Astrocyte of the spinal cord (primary cell): ENCODE results near the gene CACNB4.

Source experiments
- DNase-seq: peaks from one replicate; pipeline ENCODE4 v3.0.0; 2011; ENCODE audit warnings: low read depth, low spot score
- H3K4me3 ChIP-seq: 2 replicates; pipeline ENCODE4 v1.5.1; 2011; ENCODE audit warnings: low read depth, mild to moderate bottlenecking, low read length, moderate library complexity
- CTCF ChIP-seq: IDR thresholded peaks from 2 replicates; pipeline ENCODE4 v1.5.1; 2012; ENCODE audit warnings: low read depth, mild to moderate bottlenecking, low read length, inconsistent platforms
- in situ Hi-C: cut with HindIII; loops from 2 replicates; pipeline ENCODE4 v1.10.0; 2017; ENCODE audit warnings: low sequenced_read_pairs

CACNB4 gene

GRCh38 chr2:151861174-151861573, 237.7 kb downstream of the CACNB4 start:
- TF ChIP-seq CTCF, result no peak
- DNase-seq, result no peak
- no peak overlapping the region for H3K4me3 ChIP-seq
- in situ Hi-C loops, result no loop called here

DNA sequence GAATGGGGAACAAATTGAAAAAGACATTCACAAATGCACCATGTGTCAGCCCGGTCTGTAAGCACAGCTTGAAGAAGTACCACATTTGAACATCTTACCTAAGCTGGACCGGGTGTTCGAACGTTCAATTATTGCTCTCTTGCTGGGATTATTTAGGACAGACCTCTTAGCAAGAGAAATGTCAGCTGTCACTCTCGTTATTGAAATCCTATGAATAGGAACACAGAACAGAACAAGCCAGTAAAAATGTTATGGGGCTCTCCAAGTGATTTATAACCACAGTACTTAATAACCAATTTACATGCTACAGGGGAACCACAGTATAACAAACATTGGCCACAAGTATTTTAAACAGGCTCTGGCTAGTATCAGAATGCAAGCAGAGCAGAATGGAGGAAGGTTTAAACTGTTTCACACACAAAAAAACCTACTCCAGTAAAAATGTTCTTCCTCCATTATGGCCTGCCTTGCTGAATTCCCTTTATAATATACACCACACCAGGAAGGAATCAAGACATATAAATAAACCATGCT, 238.2 kb downstream of the CACNB4 start:
- peak; percentile 22 for DNase-seq
- no peak for TF ChIP-seq CTCF
- H3K4me3 ChIP-seq, result no peak overlapping the region
- in situ Hi-C loops, result no loop called here

- no peak for TF ChIP-seq CTCF
- in situ Hi-C loops, result no loop called here
- H3K4me3 ChIP-seq, result no peak overlapping the region
- DNase-seq, result no peak
Measured at GRCh38 chr2:151860210-151860609, 238.6 kb downstream of the CACNB4 start.

- in situ Hi-C loops, result no loop called here
- no peak for DNase-seq
- no peak for TF ChIP-seq CTCF
- H3K4me3 ChIP-seq, result no peak overlapping the region
Measured at GRCh38 chr2:151857650-151858049, 241.2 kb downstream of the CACNB4 start.

GRCh38 chr2:151855111-151855510, 243.7 kb downstream of the CACNB4 start:
- in situ Hi-C loops, result no loop called here
- no peak for TF ChIP-seq CTCF
- no peak overlapping the region for H3K4me3 ChIP-seq
- DNase-seq, result no peak

- H3K4me3 ChIP-seq, result no peak overlapping the region
- TF ChIP-seq CTCF, result no peak
- no peak for DNase-seq
- in situ Hi-C loops, result no loop called here
Measured at GRCh38 chr2:151853070-151853758, 245.6 kb downstream of the CACNB4 start.
